Lower lobe of right lung (tissue), 2 donors: Measurements from ENCODE around the gene MIF. TPM values are rescaled to one million over a fixed set of nuclear protein-coding genes. Genes with fewer than 3 reads are reported as not detected.

Source experiments
- ATAC-seq, 2 donors: fragments of 200-7000 bp; cut with Tn5 transposase; one replicate each; pipeline ENCODE4 v1.9.1; 2020 to 2022; ENCODE audit warnings: mild to moderate bottlenecking in 2 of 2, moderate library complexity in 2 of 2
- DNase-seq: peaks from one replicate; pipeline ENCODE4 v3.0.0-alpha.2; 2020
- H3K27ac ChIP-seq: fragments of 200-600 bp; one replicate; pipeline ENCODE4 v1.8.0; 2022
- H3K27me3 ChIP-seq: fragments of 200-600 bp; one replicate; pipeline ENCODE4 v1.8.0; 2022; ENCODE audit warnings: low read depth
- H3K36me3 ChIP-seq: fragments of 200-600 bp; one replicate; pipeline ENCODE4 v1.8.0; 2022; ENCODE audit warnings: mild to moderate bottlenecking
- H3K4me1 ChIP-seq: fragments of 200-600 bp; one replicate; pipeline ENCODE4 v1.8.0; 2022
- H3K4me3 ChIP-seq: fragments of 200-600 bp; one replicate; pipeline ENCODE4 v1.8.0; 2022; ENCODE audit warnings: mild to moderate bottlenecking
- H3K9me3 ChIP-seq: fragments of 200-600 bp; one replicate; pipeline ENCODE4 v1.8.0; 2022
- CTCF ChIP-seq: fragments of 200-600 bp; IDR thresholded peaks from one replicate; pipeline ENCODE4 v1.8.0; 2022; ENCODE audit warnings: antibody characterized with exemption, mild to moderate bottlenecking
- intact Hi-C: fragments of 100-400 bp; cut with DNase I; formaldehyde crosslinking; loops from one replicate; pipeline ENCODE4 v1.11.0; 2022
- total RNA-seq: library from RNA; stranded (reverse); fragmentation: NEBNext Ultra II Directional; extraction: Animal tissue kit (Norgen Biotek cat#: 25700); gene quantifications from one replicate; pipeline ENCODE4 v1.2.1, GENCODE V29; 2021
- donor health status: DM: no; HTN: yes; CAD: no; lungs with severe emphysema.

MIF gene
- total RNA-seq, 1 donor from 2014 or later: 231 TPM

GRCh38 chr22:23909296-23909898, 15.2 kb downstream of the MIF start:
- DNase-seq (no peak), ATAC-seq (no peak)
- H3K36me3 ChIP-seq: no peaks in the 10 kb centered on the region
- no peaks in the 10 kb centered on the region for H3K27me3 ChIP-seq
- intact Hi-C loops: no loop called here
- no peak for TF ChIP-seq CTCF
- no peak overlapping the region for H3K27ac ChIP-seq
- no peak overlapping the region for H3K4me3 ChIP-seq
- H3K4me1 ChIP-seq: peaks cover 15% of the 10 kb centered on the region
- H3K9me3 ChIP-seq: no peaks in the 10 kb centered on the region

GRCh38 chr22:23910496-23911190, 16.5 kb downstream of the MIF start:
- H3K4me1 ChIP-seq: peaks cover 7% of the 10 kb centered on the region
- H3K27me3 ChIP-seq: no peaks in the 10 kb centered on the region
- no peaks in the 10 kb centered on the region for H3K36me3 ChIP-seq
- intact Hi-C loops: no loop called here
- TF ChIP-seq CTCF: no peak
- no peak overlapping the region for H3K4me3 ChIP-seq
- H3K9me3 ChIP-seq: no peaks in the 10 kb centered on the region
- H3K27ac ChIP-seq: no peak overlapping the region
- DNase-seq (no peak), ATAC-seq (no peak)

GRCh38 chr22:23911318-23911980, 17.3 kb downstream of the MIF start:
- H3K4me1 ChIP-seq: peaks cover 6% of the 10 kb centered on the region
- DNase-seq: no peak
- no peak overlapping the region for H3K27ac ChIP-seq
- H3K9me3 ChIP-seq: no peaks in the 10 kb centered on the region
- no peaks in the 10 kb centered on the region for H3K27me3 ChIP-seq
- TF ChIP-seq CTCF: no peak
- ATAC-seq: no peak
- no peak overlapping the region for H3K4me3 ChIP-seq
- no peaks in the 10 kb centered on the region for H3K36me3 ChIP-seq
- intact Hi-C loops: no loop called here

- Histone ChIP-seq H3K4me3 (no peak overlapping the region), H3K4me1 (peaks cover 6% of the 10 kb centered on the region), H3K9me3 (no peaks in the 10 kb centered on the region), H3K27me3 (no peaks in the 10 kb centered on the region), H3K36me3 (no peaks in the 10 kb centered on the region), H3K27ac (no peak overlapping the region)
- TF ChIP-seq CTCF: no peak
- no peak for ATAC-seq
- intact Hi-C loops: no loop called here
- DNase-seq: no peak
Observed at GRCh38 chr22:23912293-23912903, 18.2 kb downstream of the MIF start.

- Histone ChIP-seq H3K27ac (peak overlapping the region; percentile 88), H3K9me3 (no peaks in the 10 kb centered on the region), H3K4me1 (peaks cover 6% of the 10 kb centered on the region), H3K36me3 (no peaks in the 10 kb centered on the region), H3K4me3 (peak overlapping the region; percentile 64), H3K27me3 (no peaks in the 10 kb centered on the region)
- no peak for ATAC-seq
- DNase-seq: no peak
- intact Hi-C loops: no loop called here
- no peak for TF ChIP-seq CTCF
Observed at GRCh38 chr22:23913306-23913660, 19.1 kb downstream of the MIF start.
